ENCODE results near the gene LRRC8D. TPM values are rescaled to one million over a fixed set of nuclear protein-coding genes. Genes with fewer than 3 reads are reported as not detected.

Gene LRRC8D
- total RNA-seq, 1 experiment from 2014 or later: 37.2 TPM

DNA sequence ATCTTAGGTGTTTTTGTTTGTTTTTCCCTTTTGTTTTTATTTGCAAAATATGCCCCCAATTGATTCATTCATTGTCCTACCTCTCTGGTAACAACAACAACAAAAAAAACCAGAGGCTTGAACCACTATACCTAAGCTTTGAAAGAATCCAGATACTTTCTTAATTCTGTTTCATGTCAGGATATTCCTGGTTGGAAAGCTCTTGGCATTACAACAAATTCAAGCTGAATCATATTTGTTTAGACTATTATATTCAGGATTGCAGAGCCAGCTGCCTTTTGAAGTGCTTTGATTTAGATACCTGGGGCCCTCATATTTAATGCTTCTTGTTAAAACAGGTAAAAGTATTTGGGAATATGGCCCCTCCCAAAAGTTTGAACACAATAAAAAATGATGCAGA lies 151.2 kb downstream of the LRRC8D start:
- Histone ChIP-seq H3K79me2 (ENCODE audit: insufficient read depth, low read length) (no peaks in the 10 kb centered on the region), H3T11ph (ENCODE audit: low read length) (no peak overlapping the region), H4K91ac (ENCODE audit: insufficient read length, low read depth, low read length) (no peak overlapping the region), H3K18ac (ENCODE audit: insufficient read length, low read depth, low read length) (no peak overlapping the region), H2BK15ac (ENCODE audit: low read depth, low read length) (no peak overlapping the region), H3K23ac (ENCODE audit: insufficient read length, low read depth, low read length) (no peak overlapping the region), H3K23me2 (ENCODE audit: insufficient read length, low read depth, low read length, poor library complexity, severe bottlenecking) (no peaks in the 10 kb centered on the region), H3K4ac (ENCODE audit: low read depth, low read length) (no peak overlapping the region), H3K56ac (ENCODE audit: insufficient read length, low read depth, low read length) (no peak overlapping the region), H2BK20ac (ENCODE audit: low read depth, low read length, poor library complexity, severe bottlenecking) (no peak overlapping the region), H2BK120ac (ENCODE audit: low read depth, low read length, poor library complexity, severe bottlenecking) (no peak overlapping the region), H3K9ac (ENCODE audit: extremely low read depth, insufficient read length, low read length) (no peak overlapping the region), H3K79me1 (ENCODE audit: insufficient read depth, low read depth, low read length, poor library complexity, severe bottlenecking) (no peaks in the 10 kb centered on the region), H4K20me1 (ENCODE audit: control insufficient read depth, insufficient read depth, insufficient read length) (no peaks in the 10 kb centered on the region), H3K27ac (ENCODE audit: insufficient read length, low read depth, low read length) (no peak overlapping the region), H3K9me3 (ENCODE audit: control insufficient read depth, low read depth, low read length) (no peaks in the 10 kb centered on the region), H3K4me1 (ENCODE audit: insufficient read depth, low read length) (peaks cover 2% of the 10 kb centered on the region; the same call in 1 of the 2 replicates), H3K14ac (ENCODE audit: insufficient read depth, low read length) (no peak overlapping the region), H2AK5ac (ENCODE audit: insufficient read length, low read length) (no peak overlapping the region), H4K8ac (replicated peaks; ENCODE audit: insufficient read length, low read depth, low read length) (no peak overlapping the region), H2BK5ac (ENCODE audit: insufficient read length, low read length) (no peak overlapping the region), H2BK12ac (ENCODE audit: insufficient read length, low read depth, low read length) (no peak overlapping the region), H4K5ac (ENCODE audit: insufficient read length, low read depth, low read length) (no peak overlapping the region), H3K27me3 (ENCODE audit: insufficient read depth, low read length) (no peaks in the 10 kb centered on the region), H2AFZ (ENCODE audit: low read length) (no peak overlapping the region), H3K4me2 (ENCODE audit: insufficient read depth, insufficient read length, low read length) (no peak overlapping the region)
- Mint-ChIP-seq H3K27ac (no peak overlapping the region), H3K9me3 (no peaks in the 10 kb centered on the region), H3K36me3 (ENCODE audit: insufficient read depth in 1 of 3, low read depth in 3 of 3) (no peaks in the 10 kb centered on the region), H3K27me3 (ENCODE audit: low read depth) (no peaks in the 10 kb centered on the region; the same call in 1 of the 2 replicates), H3K4me1 (peaks cover 6% of the 10 kb centered on the region in 2 experiments; a peak in 3 of 4 replicates), H3K4me3 (no peak overlapping the region)
- TF ChIP-seq, protein P1, sequence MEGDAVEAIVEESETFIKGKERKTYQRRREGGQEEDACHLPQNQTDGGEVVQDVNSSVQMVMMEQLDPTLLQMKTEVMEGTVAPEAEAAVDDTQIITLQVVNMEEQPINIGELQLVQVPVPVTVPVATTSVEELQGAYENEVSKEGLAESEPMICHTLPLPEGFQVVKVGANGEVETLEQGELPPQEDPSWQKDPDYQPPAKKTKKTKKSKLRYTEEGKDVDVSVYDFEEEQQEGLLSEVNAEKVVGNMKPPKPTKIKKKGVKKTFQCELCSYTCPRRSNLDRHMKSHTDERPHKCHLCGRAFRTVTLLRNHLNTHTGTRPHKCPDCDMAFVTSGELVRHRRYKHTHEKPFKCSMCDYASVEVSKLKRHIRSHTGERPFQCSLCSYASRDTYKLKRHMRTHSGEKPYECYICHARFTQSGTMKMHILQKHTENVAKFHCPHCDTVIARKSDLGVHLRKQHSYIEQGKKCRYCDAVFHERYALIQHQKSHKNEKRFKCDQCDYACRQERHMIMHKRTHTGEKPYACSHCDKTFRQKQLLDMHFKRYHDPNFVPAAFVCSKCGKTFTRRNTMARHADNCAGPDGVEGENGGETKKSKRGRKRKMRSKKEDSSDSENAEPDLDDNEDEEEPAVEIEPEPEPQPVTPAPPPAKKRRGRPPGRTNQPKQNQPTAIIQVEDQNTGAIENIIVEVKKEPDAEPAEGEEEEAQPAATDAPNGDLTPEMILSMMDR (conservative IDR thresholded peaks at IDR 0.05): no peak
- DNase-seq: no peak

All from H9 (cell line).